ENCODE measurements around the gene AGMO. TPM values are rescaled to one million over a fixed set of nuclear protein-coding genes. Genes with fewer than 3 reads are reported as not detected.

Gene AGMO
- total and polyA plus RNA-seq, 2 experiments from 2014 or later: 0.42 to 0.55 TPM

GRCh38 chr7:15441915-15442314, 119.9 kb downstream of the AGMO start:
- no peak for ATAC-seq
- Histone ChIP-seq H3K4me2 (no peak overlapping the region), H2AFZ (peak overlapping the region; percentile 63; the same call in 1 of the 2 replicates), H3K4me3 (no peak overlapping the region), H4K20me1 (replicated peaks; ENCODE audit: insufficient read depth) (no peaks in the 10 kb centered on the region), H3K36me3 (ENCODE audit: insufficient read depth) (no peaks in the 10 kb centered on the region), H3K27ac (ENCODE audit: low read depth) (no peak overlapping the region), H3K79me2 (replicated peaks; ENCODE audit: insufficient read depth) (no peaks in the 10 kb centered on the region), H3K27me3 (ENCODE audit: insufficient read depth) (no peaks in the 10 kb centered on the region), H3F3A (replicated peaks; ENCODE audit: low read depth) (no peaks in the 10 kb centered on the region), H3K9me2 (ENCODE audit: insufficient read depth) (peaks cover 5% of the 10 kb centered on the region; the same call in 1 of the 2 replicates), H3K4me1 (ENCODE audit: insufficient read depth) (no peaks in the 10 kb centered on the region)
- no peak overlapping the region for H3K4me3 Mint-ChIP-seq
- H3K4me1 Mint-ChIP-seq: no peaks in the 10 kb centered on the region
- H3K9me3 Mint-ChIP-seq: no peaks in the 10 kb centered on the region
- TF ChIP-seq EZH2phosphoT487 (IDR thresholded peaks at IDR 0.05; ENCODE audit: unreplicated experiment): no peak
- TF ChIP-seq STAT1 (IDR thresholded peaks at IDR 0.05; ENCODE audit: unreplicated experiment): no peak
- TF ChIP-seq CREB1 (CRISPR knock-in tag; IDR thresholded peaks at IDR 0.05; ENCODE audit: low read depth): no peak
- no peak for TF ChIP-seq NANOG (IDR thresholded peaks at IDR 0.05; ENCODE audit: borderline replicate concordance)
- TF ChIP-seq REST (IDR thresholded peaks at IDR 0.05; ENCODE audit: unreplicated experiment): no peak
- TF ChIP-seq ZNF331 (CRISPR knock-in tag; IDR thresholded peaks at IDR 0.05; ENCODE audit: low read depth): no peak
- H3K36me3 Mint-ChIP-seq (ENCODE audit: low read depth): no peaks in the 10 kb centered on the region
- H3K27me3 Mint-ChIP-seq (ENCODE audit: insufficient read depth, low read depth, poor library complexity): no peaks in the 10 kb centered on the region
- no peak for DNase-seq (ENCODE audit: low spot score)
- H3K27ac Mint-ChIP-seq: no peak overlapping the region

- H3K4me1 ChIP-seq (ENCODE audit: insufficient read depth): no peaks in the 10 kb centered on the region
- no peak overlapping the region for H2AFZ ChIP-seq
- no peaks in the 10 kb centered on the region for H3F3A ChIP-seq (replicated peaks; ENCODE audit: low read depth)
- H3K27me3 Mint-ChIP-seq (ENCODE audit: insufficient read depth, low read depth, poor library complexity): no peaks in the 10 kb centered on the region
- no peaks in the 10 kb centered on the region for H4K20me1 ChIP-seq (replicated peaks; ENCODE audit: insufficient read depth)
- H3K9me2 ChIP-seq (ENCODE audit: insufficient read depth): peaks cover 5% of the 10 kb centered on the region; the same call in 1 of the 2 replicates
- no peak for ATAC-seq
- no peaks in the 10 kb centered on the region for H3K36me3 Mint-ChIP-seq (ENCODE audit: low read depth)
- TF ChIP-seq CREB1 (CRISPR knock-in tag; IDR thresholded peaks at IDR 0.05; ENCODE audit: low read depth): no peak
- TF ChIP-seq CTCF (conservative IDR thresholded peaks at IDR 0.05; ENCODE audit: low read depth in 2 of 2): no peak
- TF ChIP-seq EZH2 (IDR thresholded peaks at IDR 0.05; ENCODE audit: low read depth, unreplicated experiment): no peak
- TF ChIP-seq ETS1 (IDR thresholded peaks at IDR 0.05): no peak
- no peak for TF ChIP-seq POLR2AphosphoS5 (IDR thresholded peaks at IDR 0.05; ENCODE audit: low read depth)
- no peak for TF ChIP-seq JUNB (IDR thresholded peaks at IDR 0.05; ENCODE audit: unreplicated experiment)
- TF ChIP-seq EZH2phosphoT487 (IDR thresholded peaks at IDR 0.05; ENCODE audit: unreplicated experiment): no peak
- no peak for TF ChIP-seq STAT1 (IDR thresholded peaks at IDR 0.05; ENCODE audit: unreplicated experiment)
- no peak for TF ChIP-seq ZNF331 (CRISPR knock-in tag; IDR thresholded peaks at IDR 0.05; ENCODE audit: low read depth)
- no peak for TF ChIP-seq REST (IDR thresholded peaks at IDR 0.05; ENCODE audit: unreplicated experiment)
- no peaks in the 10 kb centered on the region for H3K4me1 Mint-ChIP-seq
- no peaks in the 10 kb centered on the region for H3K36me3 ChIP-seq (ENCODE audit: insufficient read depth)
- no peak overlapping the region for H3K27ac Mint-ChIP-seq
- no peaks in the 10 kb centered on the region for H3K27me3 ChIP-seq (ENCODE audit: insufficient read depth)
- no peak overlapping the region for H3K4me3 ChIP-seq
- no peak overlapping the region for H3K4me3 Mint-ChIP-seq
- H3K79me2 ChIP-seq (replicated peaks; ENCODE audit: insufficient read depth): no peaks in the 10 kb centered on the region
- H3K9me3 Mint-ChIP-seq: no peaks in the 10 kb centered on the region
- no peak for DNase-seq (ENCODE audit: low spot score)
- H3K4me2 ChIP-seq: no peak overlapping the region
- no peak overlapping the region for H3K27ac ChIP-seq (ENCODE audit: low read depth)
Measured at GRCh38 chr7:15440482-15440881, 121.3 kb downstream of the AGMO start.
